OCI-LY1 (cell line): ENCODE measurements around the gene GRB10.

Source experiments
- EZH2 ChIP-seq: fragments of 200-600 bp; sonication (generic), shearing (Covaris generic); IDR thresholded peaks from 2 replicates; pipeline ENCODE4 v1.8.0; 2017; ENCODE audit warnings: borderline replicate concordance, mixed run types, mild to moderate bottlenecking, antibody characterized with exemption, low read length, moderate library complexity, mixed read lengths
- TF ChIP-seq, protein P1 (sequence below): fragments of 200-600 bp; sonication (generic), shearing (Covaris generic); IDR thresholded peaks from 2 replicates; pipeline ENCODE4 v1.5.1; 2017; ENCODE audit warnings: mild to moderate bottlenecking, antibody characterized with exemption, low read length, moderate library complexity, mixed read lengths

DNA sequence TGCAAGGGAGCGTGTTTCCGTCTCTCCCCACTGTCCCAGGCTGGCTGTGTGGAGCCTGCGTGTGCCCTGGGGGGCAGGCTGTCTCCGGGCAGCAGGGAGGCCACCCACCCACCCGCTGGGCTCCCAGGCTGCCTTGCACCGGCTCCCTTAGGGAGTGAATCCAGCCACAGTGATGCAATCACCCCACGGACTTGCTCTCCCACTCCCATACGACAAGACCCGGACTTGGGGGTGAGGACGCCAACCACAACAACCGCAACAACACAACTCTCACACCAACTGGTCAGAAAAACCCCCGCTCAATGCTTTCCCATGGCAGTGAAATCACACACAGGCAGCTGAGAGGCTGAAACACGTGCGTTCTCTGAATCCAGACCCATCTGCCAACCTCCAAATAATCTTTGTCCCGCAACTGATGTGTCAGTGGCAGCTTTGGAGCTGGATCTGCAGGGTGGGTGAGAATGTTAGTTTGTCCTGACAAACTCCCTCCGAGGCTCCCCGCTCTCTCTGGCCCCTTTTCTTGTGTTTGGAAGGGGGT lies 154.8 kb downstream of the GRB10 start:
- TF ChIP-seq, protein P1, sequence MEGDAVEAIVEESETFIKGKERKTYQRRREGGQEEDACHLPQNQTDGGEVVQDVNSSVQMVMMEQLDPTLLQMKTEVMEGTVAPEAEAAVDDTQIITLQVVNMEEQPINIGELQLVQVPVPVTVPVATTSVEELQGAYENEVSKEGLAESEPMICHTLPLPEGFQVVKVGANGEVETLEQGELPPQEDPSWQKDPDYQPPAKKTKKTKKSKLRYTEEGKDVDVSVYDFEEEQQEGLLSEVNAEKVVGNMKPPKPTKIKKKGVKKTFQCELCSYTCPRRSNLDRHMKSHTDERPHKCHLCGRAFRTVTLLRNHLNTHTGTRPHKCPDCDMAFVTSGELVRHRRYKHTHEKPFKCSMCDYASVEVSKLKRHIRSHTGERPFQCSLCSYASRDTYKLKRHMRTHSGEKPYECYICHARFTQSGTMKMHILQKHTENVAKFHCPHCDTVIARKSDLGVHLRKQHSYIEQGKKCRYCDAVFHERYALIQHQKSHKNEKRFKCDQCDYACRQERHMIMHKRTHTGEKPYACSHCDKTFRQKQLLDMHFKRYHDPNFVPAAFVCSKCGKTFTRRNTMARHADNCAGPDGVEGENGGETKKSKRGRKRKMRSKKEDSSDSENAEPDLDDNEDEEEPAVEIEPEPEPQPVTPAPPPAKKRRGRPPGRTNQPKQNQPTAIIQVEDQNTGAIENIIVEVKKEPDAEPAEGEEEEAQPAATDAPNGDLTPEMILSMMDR: no peak
- TF ChIP-seq EZH2: no peak
